ENCODE results near the gene C1GALT1. TPM values are rescaled to one million over a fixed set of nuclear protein-coding genes. Genes with fewer than 3 reads are reported as not detected.

Gene C1GALT1
- total and polyA plus RNA-seq, 9 donors, result 3.2 to 25.8 (median 12.6) TPM

GRCh38 chr7:7276161-7276560 is 93.8 kb downstream of the C1GALT1 start:
- no peak for TF ChIP-seq CTCF (IDR thresholded peaks at IDR 0.05)
- no peak for TF ChIP-seq EP300 (IDR thresholded peaks at IDR 0.05)
- TF ChIP-seq POLR2A (IDR thresholded peaks at IDR 0.05), result no peak
- WGBS, 3 donors, result 59 to 64% (median 63%) methylated on average over 3 of the region's 3 CpGs
- no peak for DNase-seq
- Histone ChIP-seq H3K27me3 (no peaks in the 10 kb centered on the region), H3K27ac (no peak overlapping the region), H3K4me1 (ENCODE audit: insufficient read depth) (no peaks in the 10 kb centered on the region), H3K4me3 (no peak overlapping the region), H3K9me3 (no peaks in the 10 kb centered on the region), H3K36me3 (no peaks in the 10 kb centered on the region)
- intact Hi-C loops (cut with DNase I), result no loop called here

- WGBS, 3 donors, result 48 to 87% (median 84%) methylated on average over 5 of the region's 5 CpGs
- no peak for DNase-seq
- no peak overlapping the region for H3K27ac ChIP-seq
- H3K9me3 ChIP-seq, result no peaks in the 10 kb centered on the region
- TF ChIP-seq EP300 (IDR thresholded peaks at IDR 0.05), result no peak
- TF ChIP-seq CTCF (IDR thresholded peaks at IDR 0.05), result no peak
- TF ChIP-seq POLR2A (IDR thresholded peaks at IDR 0.05), result no peak
- H3K4me3 ChIP-seq, result no peak overlapping the region
- intact Hi-C loops (cut with DNase I), result no loop called here
- H3K36me3 ChIP-seq, result no peaks in the 10 kb centered on the region
- H3K27me3 ChIP-seq, result no peaks in the 10 kb centered on the region
- H3K4me1 ChIP-seq (ENCODE audit: insufficient read depth), result no peaks in the 10 kb centered on the region
These were observed 108.2 kb downstream of the C1GALT1 start for GRCh38 chr7:7290429-7291122.

- 69 to 84% (median 78%) methylated on average over 4 of the region's 4 CpGs for WGBS, 3 donors
- no peak for TF ChIP-seq POLR2A (IDR thresholded peaks at IDR 0.05)
- TF ChIP-seq CTCF (IDR thresholded peaks at IDR 0.05), result no peak
- TF ChIP-seq EP300 (IDR thresholded peaks at IDR 0.05), result no peak
- no peaks in the 10 kb centered on the region for H3K4me1 ChIP-seq (ENCODE audit: insufficient read depth)
- no peaks in the 10 kb centered on the region for H3K27me3 ChIP-seq
- H3K9me3 ChIP-seq, result no peaks in the 10 kb centered on the region
- intact Hi-C loops (cut with DNase I), result no loop called here
- H3K4me3 ChIP-seq, result no peak overlapping the region
- no peak overlapping the region for H3K27ac ChIP-seq
- DNase-seq, result no peak
- no peaks in the 10 kb centered on the region for H3K36me3 ChIP-seq
These were observed 109.7 kb downstream of the C1GALT1 start for GRCh38 chr7:7292085-7292484.

GRCh38 chr7:7292608-7293007 is 110.3 kb downstream of the C1GALT1 start:
- intact Hi-C loops (cut with DNase I), result no loop called here
- no peak for DNase-seq
- WGBS, 3 donors, result 20 to 63% (median 48%) methylated on average over 5 of the region's 5 CpGs
- no peak overlapping the region for H3K27ac ChIP-seq
- H3K27me3 ChIP-seq, result no peaks in the 10 kb centered on the region
- H3K4me3 ChIP-seq, result no peak overlapping the region
- no peaks in the 10 kb centered on the region for H3K9me3 ChIP-seq
- TF ChIP-seq EP300 (IDR thresholded peaks at IDR 0.05) (no peak), POLR2A (IDR thresholded peaks at IDR 0.05) (no peak), CTCF (IDR thresholded peaks at IDR 0.05) (no peak)
- no peaks in the 10 kb centered on the region for H3K4me1 ChIP-seq (ENCODE audit: insufficient read depth)
- no peaks in the 10 kb centered on the region for H3K36me3 ChIP-seq
